HepG2 (cell line): ENCODE data around the gene ITPRIP. TPM values are rescaled to one million over a fixed set of nuclear protein-coding genes. Genes with fewer than 3 reads are reported as not detected.

Experiments used
- ATAC-seq: fragments of 200-7000 bp; cut with Tn5 transposase; 3 replicates; pipeline ENCODE4 v1.9.1; 2020; ENCODE audit warnings: mild to moderate bottlenecking, moderate library complexity
- BruUV-seq: library from RNA; stranded (reverse); fragments of 400-500 nt; replicated peaks from 2 replicates; lab custom pipeline; 2021; lab: Mats Ljungman, UMichigan
- CTCF ChIA-PET: fragments of 300-600 bp; formaldehyde crosslinking; extraction: SDS; loops from one replicate; lab custom pipeline; 2021; ENCODE audit warnings: low total read pairs, inconsistent platforms, low intra/inter-chr PET ratio; lab: Yijun Ruan, JAX
- POLR2A ChIA-PET: fragments of 350-600 bp; sonication (Branson Sonifier 250); formaldehyde crosslinking; loops from one replicate; lab custom pipeline; 2020; ENCODE audit warnings: antibody characterized with exemption, inconsistent platforms; lab: Yijun Ruan, JAX
- DNase-seq: peaks from one replicate; pipeline ENCODE4 v3.0.0-alpha.2; 2015; ENCODE audit warnings: low spot score
- FAIRE-seq: peaks from 3 replicates; lab custom pipeline; 2011; peaks lifted over from hg19 to GRCh38; lab: Jason Lieb, UNC
- H2AFZ ChIP-seq: one replicate; pipeline ENCODE4 v1.6.1; 2011; ENCODE audit warnings: low read length, inconsistent platforms
- H3K27ac ChIP-seq: fragments of 300-600 bp; 3 replicates; pipeline ENCODE4 v1.8.0; 2011; ENCODE audit warnings: mixed run types, mild to moderate bottlenecking, mixed read lengths, low read length, inconsistent platforms; ENCODE audit not compliant: insufficient read depth; ENCODE audit errors: extremely low read length
- H3K27me3 ChIP-seq, 2 experiments: fragments of 200-600 bp in 1 of 2; 2 replicates in 1 of 2; 3 replicates in 1 of 2; pipeline versions ENCODE4 v1.6.0 to v1.8.0; 2011; ENCODE audit warnings: low read length in 2 of 2, mild to moderate bottlenecking in 2 of 2, moderate library complexity in 2 of 2, inconsistent platforms in 1 of 2; ENCODE audit not compliant: insufficient read depth in 2 of 2, control insufficient read depth in 1 of 2
- H3K36me3 ChIP-seq, 2 experiments: fragments of 200-600 bp in 1 of 2; replicated peaks in 1 of 2; 2 replicates in 1 of 2; 3 replicates in 1 of 2; pipeline versions ENCODE4 v1.5.1 to v1.8.0; 2011; ENCODE audit warnings: low read length in 2 of 2, inconsistent platforms in 1 of 2; ENCODE audit not compliant: insufficient read depth in 2 of 2, control insufficient read depth in 1 of 2
- H3K4me1 ChIP-seq: 2 replicates; pipeline ENCODE4 v1.5.1; 2012; ENCODE audit warnings: low read length, inconsistent platforms; ENCODE audit not compliant: insufficient read depth
- H3K4me2 ChIP-seq: 2 replicates; pipeline ENCODE4 v1.6.0; 2011; ENCODE audit warnings: low read depth, low read length, inconsistent platforms
- H3K4me3 ChIP-seq, 3 experiments: fragments of 200-600 bp in 1 of 3; sonication (generic), shearing (Covaris generic) in 1 of 3; replicated peaks in 1 of 3; 2 replicates each; pipeline ENCODE4 v1.5.1; 2011 to 2016; ENCODE audit warnings: low read length in 3 of 3, inconsistent platforms in 2 of 3, low read depth in 2 of 3, mild to moderate bottlenecking in 2 of 3, control low read depth in 1 of 3, mixed read lengths in 1 of 3; ENCODE audit not compliant: insufficient read depth in 1 of 3
- H3K79me2 ChIP-seq: one replicate; pipeline ENCODE4 v1.6.1; 2011; ENCODE audit warnings: low read length, inconsistent platforms; ENCODE audit not compliant: insufficient read depth
- H3K9ac ChIP-seq: 2 replicates; pipeline ENCODE4 v1.6.0; 2011; ENCODE audit warnings: mild to moderate bottlenecking, low read depth, low read length, inconsistent platforms; ENCODE audit not compliant: insufficient read depth
- H3K9me3 ChIP-seq: 2 replicates; pipeline ENCODE4 v1.5.1; 2012; ENCODE audit warnings: mild to moderate bottlenecking, low read length
- H4K20me1 ChIP-seq: 2 replicates; pipeline ENCODE4 v1.6.0; 2011; ENCODE audit warnings: inconsistent platforms, mild to moderate bottlenecking, low read length, moderate library complexity; ENCODE audit not compliant: insufficient read depth
- KLF16 ChIP-seq, 2 experiments: sonication (generic) in 1 of 2; formaldehyde crosslinking in 1 of 2; IDR thresholded peaks; 2 replicates each; pipeline versions ENCODE4 v1.6.1 to v1.8.0; 2016 to 2023; ENCODE audit warnings: missing genetic modification reagents in 2 of 2, missing compliant biosample characterization in 1 of 2
- KMT2B ChIP-seq: IDR thresholded peaks from 2 replicates; pipeline ENCODE4 v1.6.1; 2016; ENCODE audit warnings: missing genetic modification reagents, missing compliant biosample characterization
- NFE2L2 ChIP-seq: fragments of 150-350 bp; IDR thresholded peaks from 2 replicates; pipeline ENCODE4 v1.6.1; 2014; ENCODE audit warnings: low read length
- PHF20 ChIP-seq: sonication (generic); formaldehyde crosslinking; IDR thresholded peaks from 2 replicates; pipeline ENCODE4 v1.5.0; 2020; ENCODE audit warnings: mild to moderate bottlenecking, missing genetic modification reagents
- RARA ChIP-seq: IDR thresholded peaks from 2 replicates; pipeline ENCODE4 v1.6.1; 2016; ENCODE audit warnings: missing genetic modification reagents, missing compliant biosample characterization
- RFX1 ChIP-seq: fragments of 450-650 bp; IDR thresholded peaks from 2 replicates; pipeline ENCODE4 v1.6.1; 2017
- TOE1 ChIP-seq: sonication (generic); formaldehyde crosslinking; IDR thresholded peaks from 2 replicates; pipeline ENCODE4 v1.4.0; 2020; ENCODE audit warnings: mild to moderate bottlenecking, missing genetic modification reagents
- ZBTB7A ChIP-seq: sonication (generic); formaldehyde crosslinking; IDR thresholded peaks from 2 replicates; pipeline ENCODE4 v1.8.0; 2022; ENCODE audit warnings: mild to moderate bottlenecking, missing genetic modification reagents
- ZNF143 ChIP-seq: sonication (generic); formaldehyde crosslinking; IDR thresholded peaks from 2 replicates; pipeline ENCODE4 v1.4.0; 2020; ENCODE audit warnings: missing genetic modification reagents
- ZNF703 ChIP-seq: sonication (generic); formaldehyde crosslinking; IDR thresholded peaks from 2 replicates; pipeline ENCODE4 v1.5.1; 2020; ENCODE audit warnings: missing genetic modification reagents, mild to moderate bottlenecking, moderate library complexity, borderline replicate concordance
- ZNF850 ChIP-seq: sonication (generic); formaldehyde crosslinking; conservative IDR thresholded peaks from 2 replicates; pipeline ENCODE4 v1.9.0; 2021; ENCODE audit warnings: mild to moderate bottlenecking, missing genetic modification reagents
- ZSCAN21 ChIP-seq: sonication (generic); formaldehyde crosslinking; IDR thresholded peaks from 2 replicates; pipeline ENCODE4 v1.8.0; 2022; ENCODE audit warnings: mild to moderate bottlenecking, missing genetic modification reagents, moderate library complexity, borderline replicate concordance
- WGBS: methylation state at CpG from one replicate; pipeline ENCODE4 v1.1.6; 2017; ENCODE audit warnings: low lambda C conversion rate; 5-methylcytosine and 5-hydroxymethylcytosine counted together
- in situ Hi-C: cut with HindIII; loops from 2 replicates; pipeline ENCODE4 v1.10.0; 2017; ENCODE audit warnings: low pct_unique_long_range_greater_than_20kb; ENCODE audit not compliant: extremely low pct_ligation_motif_present
- intact Hi-C: fragments of 100-400 bp; cut with micrococcal nuclease; formaldehyde crosslinking; loops from one replicate; pipeline ENCODE4 v1.10.0; 2022; ENCODE audit not compliant: unreplicated experiment
- polyA plus RNA-seq, 8 experiments: library from polyadenylated mRNA; depleted of rRNA in 3 of 8; stranded (reverse) in 7 of 8; unstranded in 1 of 8; fragments of >200 nt; fragmentation: Illumina TruSeq in 4 of 8; extraction: Trizol in 4 of 8; gene quantifications; 2 replicates each; pipeline versions ENCODE4 v1.2.1 to v1.2.3, GENCODE V29; 2011 to 2016; ENCODE audit warnings: low read depth in 4 of 8, missing spikeins in 1 of 8, mixed read lengths in 1 of 8; ENCODE audit not compliant: insufficient read depth in 1 of 8
- total RNA-seq, 5 experiments: library from RNA; depleted of rRNA; stranded (reverse); fragments of >200 nt; fragmentation: Illumina TruSeq; extraction: Trizol; gene quantifications; 2 replicates each; pipeline ENCODE4 v1.2.3, GENCODE V29; 2016; ENCODE audit warnings: low read depth in 1 of 5
- TF ChIP-seq, protein P1 (sequence below): sonication (generic); formaldehyde crosslinking; conservative IDR thresholded peaks from 2 replicates; pipeline ENCODE4 v1.4.0; 2020; ENCODE audit warnings: missing genetic modification reagents
- TF ChIP-seq, protein P2 (sequence below): sonication (generic); formaldehyde crosslinking; IDR thresholded peaks from 2 replicates; pipeline ENCODE4 v1.9.0; 2022; ENCODE audit warnings: missing genetic modification reagents, mild to moderate bottlenecking, borderline replicate concordance
- TF ChIP-seq, protein P3 (sequence below): sonication (generic); formaldehyde crosslinking; IDR thresholded peaks from 2 replicates; pipeline ENCODE4 v1.4.0; 2020; ENCODE audit warnings: missing genetic modification reagents

ITPRIP gene
- total and polyA plus RNA-seq, 2 of the 13 experiments (the other 11 are each of a cell fraction or from before 2014, with no cell fraction given) = 1.00 to 2.8 TPM

DNA sequence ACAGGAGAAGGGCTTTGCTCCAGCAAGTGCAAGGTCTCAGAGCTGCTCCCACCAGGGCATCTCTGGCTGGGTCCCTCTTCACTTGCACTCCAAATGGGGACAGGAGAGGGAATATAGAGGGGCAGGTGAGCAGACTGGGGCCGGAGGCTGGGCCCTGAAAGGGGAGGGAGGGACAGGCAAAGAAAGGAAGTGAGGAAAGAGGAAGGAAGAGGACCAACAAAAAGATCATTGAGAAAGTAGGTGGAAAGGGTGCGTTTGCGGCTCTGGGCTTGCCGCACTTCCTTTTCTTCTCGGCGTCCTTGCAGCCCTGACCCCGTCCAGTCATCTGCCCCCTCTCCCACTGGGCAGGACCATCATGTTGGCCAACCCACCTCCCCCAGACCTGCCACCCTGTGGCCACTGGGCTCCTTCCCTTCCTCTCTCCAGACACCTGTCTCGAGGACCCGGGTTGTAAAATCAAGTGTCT lies 14.0 kb downstream of the ITPRIP start:
- H2AFZ ChIP-seq = no peak overlapping the region
- H3K4me3 ChIP-seq = no peak overlapping the region
- CTCF ChIA-PET = no interaction called here
- FAIRE-seq = no peak
- peaks cover 23% of the 10 kb centered on the region for H3K4me1 ChIP-seq
- no peak overlapping the region for H3K9ac ChIP-seq
- 92% methylated on average over 9 of the region's 9 CpGs for WGBS
- H3K27me3 ChIP-seq = no peaks in the 10 kb centered on the region
- H3K27ac ChIP-seq = no peak overlapping the region
- no TSS peak for BruUV-seq
- no peaks in the 10 kb centered on the region for H3K36me3 ChIP-seq
- POLR2A ChIA-PET = no interaction called here
- intact Hi-C loops = no loop called here
- H3K79me2 ChIP-seq = no peaks in the 10 kb centered on the region
- 0 out of 2 replicates have a peak, but pooled peaks cover 3% of the 10 kb centered on the region for H4K20me1 ChIP-seq
- DNase-seq = no peak
- no peak overlapping the region for H3K4me2 ChIP-seq
- TF ChIP-seq RARA (no peak), ZNF143 (no peak)
- TF ChIP-seq, protein P1, sequence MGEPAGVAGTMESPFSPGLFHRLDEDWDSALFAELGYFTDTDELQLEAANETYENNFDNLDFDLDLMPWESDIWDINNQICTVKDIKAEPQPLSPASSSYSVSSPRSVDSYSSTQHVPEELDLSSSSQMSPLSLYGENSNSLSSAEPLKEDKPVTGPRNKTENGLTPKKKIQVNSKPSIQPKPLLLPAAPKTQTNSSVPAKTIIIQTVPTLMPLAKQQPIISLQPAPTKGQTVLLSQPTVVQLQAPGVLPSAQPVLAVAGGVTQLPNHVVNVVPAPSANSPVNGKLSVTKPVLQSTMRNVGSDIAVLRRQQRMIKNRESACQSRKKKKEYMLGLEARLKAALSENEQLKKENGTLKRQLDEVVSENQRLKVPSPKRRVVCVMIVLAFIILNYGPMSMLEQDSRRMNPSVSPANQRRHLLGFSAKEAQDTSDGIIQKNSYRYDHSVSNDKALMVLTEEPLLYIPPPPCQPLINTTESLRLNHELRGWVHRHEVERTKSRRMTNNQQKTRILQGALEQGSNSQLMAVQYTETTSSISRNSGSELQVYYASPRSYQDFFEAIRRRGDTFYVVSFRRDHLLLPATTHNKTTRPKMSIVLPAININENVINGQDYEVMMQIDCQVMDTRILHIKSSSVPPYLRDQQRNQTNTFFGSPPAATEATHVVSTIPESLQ (CRISPR knock-in tag) = no peak
- TF ChIP-seq, all 625 proteins: peak for 0
- no peak for ATAC-seq
- H3K9me3 ChIP-seq = no peaks in the 10 kb centered on the region
- in situ Hi-C loops = no loop called here

DNA sequence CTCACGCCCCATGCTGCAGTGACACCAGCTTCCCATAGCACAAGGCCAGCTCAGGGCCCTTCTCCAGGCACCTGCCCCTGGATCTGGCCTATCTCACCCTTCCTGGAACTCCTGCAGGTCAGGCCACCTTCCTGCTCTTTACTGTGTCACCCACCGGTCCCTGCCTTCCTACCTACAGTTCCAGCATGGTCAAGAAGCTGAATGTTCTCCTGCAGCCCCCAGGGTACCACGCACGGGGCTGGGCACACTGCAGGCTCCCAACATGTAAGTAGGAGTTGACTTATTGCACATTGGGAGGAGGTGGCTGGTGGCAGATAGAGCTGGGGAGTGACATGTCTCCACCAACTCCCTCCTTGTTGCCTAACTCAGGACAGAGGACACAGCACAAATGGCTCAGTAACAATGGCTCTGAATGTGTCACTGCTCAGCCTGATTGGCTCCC lies 14.5 kb downstream of the ITPRIP start:
- no TSS peak for BruUV-seq
- Histone ChIP-seq H3K27ac (no peak overlapping the region), H3K4me3 (no peak overlapping the region), H3K9ac (no peak overlapping the region), H2AFZ (no peak overlapping the region), H3K9me3 (no peaks in the 10 kb centered on the region), H4K20me1 (0 out of 2 replicates have a peak, but pooled peaks cover 3% of the 10 kb centered on the region), H3K36me3 (no peaks in the 10 kb centered on the region), H3K4me2 (no peak overlapping the region), H3K79me2 (no peaks in the 10 kb centered on the region), H3K4me1 (peaks cover 18% of the 10 kb centered on the region), H3K27me3 (no peaks in the 10 kb centered on the region)
- DNase-seq (no peak), ATAC-seq (no peak), FAIRE-seq (no peak)
- intact Hi-C loops = no loop called here
- 84% methylated on average over 4 of the region's 4 CpGs for WGBS
- CTCF ChIA-PET = no interaction called here
- POLR2A ChIA-PET = no interaction called here
- in situ Hi-C loops = no loop called here
- no peak for TF ChIP-seq ZNF703
- no peak for TF ChIP-seq PHF20
- TF ChIP-seq NFE2L2 = no peak
- no peak for TF ChIP-seq KMT2B (CRISPR knock-in tag)
- TF ChIP-seq RFX1 = no peak
- TF ChIP-seq ZSCAN21 (CRISPR knock-in tag) = no peak
- TF ChIP-seq ZBTB7A (CRISPR knock-in tag) = no peak
- no peak for TF ChIP-seq TOE1 (CRISPR knock-in tag)
- TF ChIP-seq ZNF850 (CRISPR knock-in tag) = no peak
- TF ChIP-seq, protein P2, sequence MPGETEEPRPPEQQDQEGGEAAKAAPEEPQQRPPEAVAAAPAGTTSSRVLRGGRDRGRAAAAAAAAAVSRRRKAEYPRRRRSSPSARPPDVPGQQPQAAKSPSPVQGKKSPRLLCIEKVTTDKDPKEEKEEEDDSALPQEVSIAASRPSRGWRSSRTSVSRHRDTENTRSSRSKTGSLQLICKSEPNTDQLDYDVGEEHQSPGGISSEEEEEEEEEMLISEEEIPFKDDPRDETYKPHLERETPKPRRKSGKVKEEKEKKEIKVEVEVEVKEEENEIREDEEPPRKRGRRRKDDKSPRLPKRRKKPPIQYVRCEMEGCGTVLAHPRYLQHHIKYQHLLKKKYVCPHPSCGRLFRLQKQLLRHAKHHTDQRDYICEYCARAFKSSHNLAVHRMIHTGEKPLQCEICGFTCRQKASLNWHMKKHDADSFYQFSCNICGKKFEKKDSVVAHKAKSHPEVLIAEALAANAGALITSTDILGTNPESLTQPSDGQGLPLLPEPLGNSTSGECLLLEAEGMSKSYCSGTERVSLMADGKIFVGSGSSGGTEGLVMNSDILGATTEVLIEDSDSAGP = no peak
- TF ChIP-seq, protein P3, sequence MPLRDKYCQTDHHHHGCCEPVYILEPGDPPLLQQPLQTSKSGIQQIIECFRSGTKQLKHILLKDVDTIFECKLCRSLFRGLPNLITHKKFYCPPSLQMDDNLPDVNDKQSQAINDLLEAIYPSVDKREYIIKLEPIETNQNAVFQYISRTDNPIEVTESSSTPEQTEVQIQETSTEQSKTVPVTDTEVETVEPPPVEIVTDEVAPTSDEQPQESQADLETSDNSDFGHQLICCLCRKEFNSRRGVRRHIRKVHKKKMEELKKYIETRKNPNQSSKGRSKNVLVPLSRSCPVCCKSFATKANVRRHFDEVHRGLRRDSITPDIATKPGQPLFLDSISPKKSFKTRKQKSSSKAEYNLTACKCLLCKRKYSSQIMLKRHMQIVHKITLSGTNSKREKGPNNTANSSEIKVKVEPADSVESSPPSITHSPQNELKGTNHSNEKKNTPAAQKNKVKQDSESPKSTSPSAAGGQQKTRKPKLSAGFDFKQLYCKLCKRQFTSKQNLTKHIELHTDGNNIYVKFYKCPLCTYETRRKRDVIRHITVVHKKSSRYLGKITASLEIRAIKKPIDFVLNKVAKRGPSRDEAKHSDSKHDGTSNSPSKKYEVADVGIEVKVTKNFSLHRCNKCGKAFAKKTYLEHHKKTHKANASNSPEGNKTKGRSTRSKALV (CRISPR knock-in tag) = no peak
- TF ChIP-seq KLF16 (CRISPR knock-in tag; IDR thresholded peaks at IDR 0.05) = no peak
